GM19463 (cell line): ENCODE data around the gene DIAPH3.

Experiments
- ATAC-seq: cut with Tn5 transposase; IDR thresholded peaks from one replicate; pipeline ENCODE4 v1.9.1; 2021; ENCODE audit warnings: mild to moderate bottlenecking, moderate library complexity; ENCODE audit not compliant: unreplicated experiment

Gene DIAPH3

GRCh38 chr13:60152904-60153303, 10.8 kb downstream of the DIAPH3 start:
- ATAC-seq: no peak

GRCh38 chr13:60152114-60152513, 11.6 kb downstream of the DIAPH3 start:
- no peak for ATAC-seq

GRCh38 chr13:60150538-60150937, 13.2 kb downstream of the DIAPH3 start:
- ATAC-seq: no peak

DNA sequence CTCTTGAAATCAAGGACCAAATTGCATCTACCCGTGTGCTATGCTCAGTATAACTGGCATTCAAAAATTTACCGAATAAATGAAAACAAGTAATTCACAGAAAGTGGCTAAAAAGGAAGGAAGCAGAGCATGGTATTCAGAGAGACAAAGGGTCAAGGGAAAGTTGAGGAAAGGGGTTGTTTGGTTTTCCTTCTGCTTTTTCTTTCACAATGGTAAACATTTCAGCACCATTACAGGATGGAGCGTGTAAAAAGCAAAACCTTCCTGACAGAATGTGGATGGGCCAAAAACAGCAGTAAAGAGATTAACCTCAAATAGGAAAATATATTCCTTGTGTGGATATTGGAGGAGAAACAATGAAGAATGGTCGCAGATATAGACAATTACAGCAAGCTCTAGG, 14.8 kb downstream of the DIAPH3 start:
- no peak for ATAC-seq

GRCh38 chr13:60147361-60147760, 16.4 kb downstream of the DIAPH3 start:
- no peak for ATAC-seq

GRCh38 chr13:60146471-60146870, 17.3 kb downstream of the DIAPH3 start:
- ATAC-seq: no peak

DNA sequence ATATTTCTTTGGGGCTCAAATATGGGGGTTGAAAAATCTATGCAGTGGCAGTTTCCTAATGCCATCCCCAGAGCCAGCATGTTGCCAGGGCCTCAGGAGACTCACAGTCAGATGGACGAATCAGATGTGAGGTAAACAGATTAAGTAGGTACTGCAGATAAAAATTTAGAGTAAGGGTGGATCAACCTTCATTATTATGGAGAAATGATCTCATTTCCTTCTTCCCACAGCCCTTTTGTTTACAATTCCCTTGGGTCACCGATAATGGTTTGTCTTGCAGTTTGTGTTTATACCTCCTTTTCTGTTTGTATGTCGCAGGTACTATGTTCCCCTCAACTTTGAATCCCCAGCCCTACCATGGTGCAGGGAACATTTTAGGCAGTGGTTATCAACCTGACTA, 20.0 kb downstream of the DIAPH3 start:
- ATAC-seq: no peak

- ATAC-seq: no peak
These were observed 24.5 kb downstream of the DIAPH3 start for GRCh38 chr13:60139272-60139671.

DNA sequence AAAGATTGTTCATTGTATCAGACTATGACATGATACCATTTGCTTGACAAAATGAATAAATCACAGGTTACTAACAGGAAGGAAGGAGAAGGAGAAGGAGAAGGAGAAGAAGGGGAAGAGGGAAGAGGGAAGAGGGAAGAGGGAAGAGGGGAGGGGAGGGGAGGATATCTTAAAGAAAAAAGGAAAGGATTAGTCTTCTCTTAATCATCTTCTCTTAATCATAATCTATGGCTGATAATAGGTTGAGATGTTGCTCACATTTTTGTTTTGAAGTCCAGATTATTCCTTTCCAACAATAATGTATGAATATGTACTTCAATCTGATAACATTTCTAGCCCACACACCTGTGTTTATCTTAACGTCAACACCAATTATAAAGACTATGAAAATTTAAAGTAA, 25.1 kb downstream of the DIAPH3 start:
- no peak for ATAC-seq

GRCh38 chr13:60137911-60138560, 25.7 kb downstream of the DIAPH3 start:
- no peak for ATAC-seq

DNA sequence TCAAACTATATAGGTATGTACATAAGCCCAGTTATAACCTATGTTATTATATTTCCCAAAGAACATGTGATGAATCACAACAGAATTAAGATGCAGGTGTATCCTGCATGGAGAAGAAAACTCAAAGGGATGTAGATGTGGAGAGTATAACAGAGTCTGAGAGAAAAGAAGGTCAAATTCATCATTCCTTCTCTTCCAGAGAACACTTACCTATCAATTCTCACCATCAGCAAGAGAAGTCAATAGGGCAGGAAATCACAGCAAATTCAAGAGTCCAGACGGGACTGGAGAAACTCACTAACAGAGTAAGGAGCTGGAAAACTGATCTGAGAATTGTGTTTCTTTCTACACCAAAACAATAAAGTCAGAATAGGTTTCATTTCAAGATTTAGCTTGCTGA, 28.4 kb downstream of the DIAPH3 start:
- ATAC-seq: no peak

DNA sequence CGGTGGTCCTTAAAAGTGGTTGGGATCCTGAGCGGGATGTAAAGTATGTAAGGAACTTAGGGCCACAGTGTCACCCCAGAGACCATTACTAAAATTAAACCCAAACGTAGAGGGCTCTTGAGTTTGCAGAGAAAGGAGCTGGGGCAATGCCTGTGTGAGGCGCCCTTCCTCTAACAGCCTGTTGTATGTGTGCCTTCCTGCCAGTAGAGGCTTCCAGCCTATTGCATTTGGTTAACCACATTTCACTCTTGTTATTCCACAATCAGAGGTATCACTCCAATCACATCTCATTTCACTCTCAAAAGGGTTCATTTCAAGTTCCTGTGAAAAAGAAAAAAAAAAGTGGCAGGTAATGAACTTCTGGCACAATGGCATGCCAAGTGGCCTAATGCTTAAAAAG, 29.4 kb downstream of the DIAPH3 start:
- no peak for ATAC-seq

- no peak for ATAC-seq
These were observed 42.4 kb downstream of the DIAPH3 start for GRCh38 chr13:60121337-60121687.

DNA sequence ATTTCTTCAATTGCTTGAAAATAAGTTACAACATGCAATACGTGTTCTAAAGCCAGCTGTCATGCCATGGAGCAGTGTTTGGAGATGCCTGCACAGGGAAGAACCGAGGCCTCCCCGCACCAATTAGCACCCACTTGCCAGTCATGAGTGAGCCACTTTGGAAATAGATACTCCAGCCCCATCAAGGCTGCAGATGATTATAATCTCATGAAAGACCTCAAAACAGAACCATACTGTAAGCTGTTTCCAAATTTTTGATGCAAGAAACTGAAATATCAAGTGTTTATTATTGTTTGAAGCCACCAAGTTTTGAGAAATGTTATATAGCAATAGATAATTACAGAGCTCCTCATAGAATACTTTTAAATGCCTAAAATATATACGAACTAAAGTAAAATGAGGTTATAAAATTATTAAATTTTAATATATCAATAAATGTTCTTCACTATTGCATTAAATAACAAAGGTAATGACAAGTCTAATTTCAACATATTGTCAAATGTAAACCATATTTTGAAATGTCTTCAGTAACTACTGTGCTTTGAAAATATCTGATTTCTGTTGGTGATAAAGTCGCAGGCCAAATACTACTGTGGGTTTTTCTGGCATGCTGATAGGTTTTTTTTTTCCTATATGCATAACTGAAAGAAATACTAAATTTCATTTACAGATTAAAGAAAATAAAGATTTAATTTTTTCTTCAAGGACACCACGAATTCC, 43.0 kb downstream of the DIAPH3 start:
- no peak for ATAC-seq

GRCh38 chr13:60118696-60119400, 44.9 kb downstream of the DIAPH3 start:
- no peak for ATAC-seq

- ATAC-seq: no peak
These were observed 49.2 kb downstream of the DIAPH3 start for GRCh38 chr13:60114499-60115028.

DNA sequence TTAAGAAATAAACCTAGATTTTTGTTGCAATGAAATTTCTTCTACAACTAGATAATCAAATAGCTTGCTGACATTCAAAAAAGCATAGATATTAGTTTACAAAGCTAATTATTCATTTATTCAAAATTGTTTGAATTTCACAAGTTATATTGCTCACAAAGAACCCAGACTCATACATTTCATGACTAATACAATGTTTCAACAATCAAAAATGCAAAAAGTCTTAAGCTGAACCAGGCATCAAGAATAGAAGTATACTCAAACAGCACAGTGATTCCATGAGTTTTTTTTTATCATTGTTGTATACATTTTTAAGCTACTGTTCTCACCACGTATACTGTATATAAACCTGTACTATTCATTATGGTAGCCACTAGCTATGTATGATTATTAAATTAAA, 51.0 kb downstream of the DIAPH3 start:
- ATAC-seq: no peak

DNA sequence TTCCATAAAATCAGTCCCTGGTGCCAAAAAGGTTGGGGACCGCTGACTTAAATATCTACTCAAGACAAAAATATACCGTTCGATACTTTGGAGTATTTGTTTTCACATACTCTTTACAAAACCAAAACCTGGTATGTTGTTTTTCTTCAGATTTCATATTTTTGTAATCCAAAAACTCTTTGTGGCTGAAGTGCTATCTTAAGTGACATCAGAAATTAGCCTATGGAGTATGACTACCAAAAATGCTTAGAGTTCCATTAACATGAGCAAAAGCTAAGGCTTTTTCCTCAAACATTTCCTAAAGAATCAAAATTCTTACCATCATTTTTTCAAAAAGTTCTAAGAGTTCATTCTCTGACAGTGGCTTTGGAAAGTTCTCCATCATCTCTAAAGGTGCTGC, 52.0 kb downstream of the DIAPH3 start:
- ATAC-seq: no peak

DNA sequence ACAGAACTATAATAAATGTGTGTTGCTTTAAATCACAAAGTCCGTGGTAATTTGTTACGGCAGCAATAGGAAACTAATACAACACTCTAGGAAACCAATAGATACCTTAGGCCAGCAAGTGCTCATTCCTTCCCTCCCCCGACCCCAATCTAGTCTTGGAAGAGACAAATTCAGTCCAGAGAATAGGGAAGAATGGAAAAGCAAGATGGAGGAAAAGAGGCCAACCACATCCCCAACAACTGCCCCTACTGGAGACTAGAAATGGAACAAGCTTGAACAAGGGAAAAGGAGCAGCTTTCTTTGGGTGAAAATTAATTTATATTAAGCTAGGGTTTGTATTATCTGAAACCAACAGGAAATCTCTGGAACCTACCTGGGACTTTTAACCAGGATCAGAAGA, 54.4 kb downstream of the DIAPH3 start:
- no peak for ATAC-seq

DNA sequence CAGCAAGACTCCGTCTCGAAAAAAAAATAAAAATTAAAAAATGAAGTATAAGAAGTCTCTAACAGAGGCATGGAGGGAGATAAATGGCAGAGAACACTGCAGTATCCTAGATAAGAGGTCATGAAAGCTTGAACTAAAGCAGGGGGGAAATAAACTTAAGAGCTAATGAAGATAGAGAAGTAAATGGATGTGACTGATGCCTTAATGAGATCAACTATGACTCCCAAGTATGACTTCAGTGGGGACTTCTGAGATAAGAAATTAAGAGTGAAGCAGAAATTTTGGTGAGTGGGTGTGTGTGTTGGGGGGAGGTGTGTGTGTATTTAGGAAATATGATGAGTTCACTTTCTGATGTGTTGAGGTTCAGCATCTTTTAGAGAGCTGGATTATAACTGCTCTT, 55.1 kb downstream of the DIAPH3 start:
- no peak for ATAC-seq

- ATAC-seq: no peak
These were observed 63.9 kb downstream of the DIAPH3 start for GRCh38 chr13:60099631-60100420.
